Stimulated activated naive CD8-positive, alpha-beta T cell treated with anti-CD3 and anti-CD28 coated beads, Interleukin-15, amount 100 ng/mL, for 72 hours (primary cell): ENCODE measurements around the gene TBC1D22A.

Experiments used
- ATAC-seq: fragments of 150-1000 bp; cut with Tn5 transposase; 2 replicates; pipeline ENCODE4 v1.10.0; 2021; ENCODE audit warnings: mild to moderate bottlenecking, moderate library complexity
- DNase-seq, 2 donors: peaks; one replicate each; pipeline ENCODE4 v3.0.0; 2021 to 2022
- H3K27ac Mint-ChIP-seq, 2 donors: one replicate each; pipeline ENCODE4 v1.8.0; 2022; ENCODE audit warnings: mild to moderate bottlenecking in 2 of 2, mixed read lengths in 2 of 2, moderate library complexity in 2 of 2
- H3K27me3 Mint-ChIP-seq: one replicate; pipeline ENCODE4 v1.8.0; 2022; ENCODE audit warnings: mixed read lengths
- H3K4me1 Mint-ChIP-seq: one replicate; pipeline ENCODE4 v1.8.0; 2022; ENCODE audit warnings: mild to moderate bottlenecking, mixed read lengths
- H3K4me3 Mint-ChIP-seq, 2 donors: one replicate each; pipeline ENCODE4 v1.8.0; 2022; ENCODE audit warnings: mild to moderate bottlenecking in 2 of 2, mixed read lengths in 2 of 2, moderate library complexity in 1 of 2
- H3K9me3 Mint-ChIP-seq, 2 donors: one replicate each; pipeline ENCODE4 v1.8.0; 2022; ENCODE audit warnings: mixed read lengths in 2 of 2

The TBC1D22A gene

DNA sequence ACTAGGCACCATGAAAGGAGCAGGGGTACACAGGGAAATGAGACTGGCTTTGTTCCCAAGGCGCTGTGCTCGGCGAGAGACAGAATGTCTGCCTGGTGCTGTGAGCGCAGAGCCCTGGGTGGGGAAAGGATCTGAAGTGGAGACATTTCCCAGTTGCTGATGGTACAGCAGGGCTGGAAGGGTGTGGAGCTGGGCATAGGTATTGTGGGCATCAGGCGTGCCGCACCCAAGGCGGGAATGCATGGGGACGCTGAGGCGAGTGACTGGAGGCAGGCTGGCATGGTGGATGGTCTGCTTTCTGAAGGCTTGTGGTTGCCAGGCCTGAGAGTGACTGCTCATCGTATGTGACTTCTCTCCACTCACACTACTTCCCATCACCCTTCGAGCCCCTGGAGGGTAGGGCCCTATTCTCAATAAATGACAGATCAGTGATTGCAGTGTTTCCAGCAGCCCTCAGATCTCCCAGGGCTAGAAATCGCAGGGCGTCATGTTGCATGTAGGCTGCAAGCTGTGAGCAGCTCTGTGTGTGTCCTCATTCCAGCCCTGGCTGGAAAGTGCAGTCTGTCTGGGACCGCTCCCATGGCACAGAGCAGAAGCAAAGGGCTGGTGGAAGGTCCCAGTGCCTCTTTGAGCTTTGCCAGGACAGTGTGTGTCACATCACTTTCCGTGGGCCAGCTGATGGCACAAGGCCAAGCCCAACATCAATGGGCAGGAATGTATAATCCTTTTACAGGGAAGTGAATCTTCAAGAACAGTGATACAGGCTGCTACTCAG is 67.7 kb downstream of the TBC1D22A start:
- peaks cover 26% of the 10 kb centered on the region for H3K4me1 Mint-ChIP-seq
- DNase-seq (no peak), ATAC-seq (no peak)
- H3K9me3 Mint-ChIP-seq = peaks cover 6 to 16% of the 10 kb centered on the region in 2 donors
- H3K27me3 Mint-ChIP-seq = no peaks in the 10 kb centered on the region
- H3K27ac Mint-ChIP-seq = no peak overlapping the region
- no peak overlapping the region for H3K4me3 Mint-ChIP-seq

DNA sequence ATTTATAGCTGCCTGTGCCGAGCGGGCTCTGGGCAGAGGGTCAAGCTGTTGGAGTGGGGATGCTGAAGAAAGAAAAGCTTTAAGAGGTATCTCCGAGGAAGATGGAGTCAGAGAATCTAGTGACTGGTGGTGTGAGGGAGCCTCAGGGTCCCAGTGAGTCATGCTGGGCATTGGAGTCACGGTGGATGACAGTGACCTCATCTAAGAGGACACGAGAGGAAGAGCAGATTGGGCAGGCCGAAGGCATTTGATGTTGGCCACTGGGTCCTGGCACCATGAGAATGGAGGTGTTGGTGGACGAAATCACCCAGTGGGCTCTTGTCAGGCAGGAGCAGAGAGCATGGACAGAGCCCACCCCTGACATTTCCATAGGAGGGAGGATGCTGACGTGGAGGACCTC is 68.4 kb downstream of the TBC1D22A start:
- H3K4me3 Mint-ChIP-seq = no peak overlapping the region
- H3K9me3 Mint-ChIP-seq = peaks cover 12 to 22% of the 10 kb centered on the region in 2 donors
- no peaks in the 10 kb centered on the region for H3K27me3 Mint-ChIP-seq
- ATAC-seq (no peak), DNase-seq (no peak)
- no peak overlapping the region for H3K27ac Mint-ChIP-seq
- peaks cover 26% of the 10 kb centered on the region for H3K4me1 Mint-ChIP-seq

DNA sequence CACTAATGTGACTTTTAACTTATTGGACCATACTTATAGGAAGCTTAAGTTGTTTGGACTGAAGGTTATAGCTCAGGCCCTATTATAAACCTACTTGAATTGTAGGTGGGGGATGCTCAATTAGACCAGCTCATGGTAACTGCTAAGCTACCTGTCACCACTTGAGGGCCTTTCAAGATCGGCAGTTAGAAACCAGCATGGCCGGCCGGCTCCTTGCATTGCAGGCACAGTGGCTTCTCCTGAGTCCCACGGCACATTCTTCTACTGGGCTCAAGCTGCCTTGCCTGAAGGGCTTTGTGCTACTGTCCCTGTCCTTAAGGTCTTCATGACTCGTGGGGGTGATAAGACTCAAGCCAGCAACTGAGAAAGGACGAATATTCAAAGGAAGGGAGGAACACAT is 70.8 kb downstream of the TBC1D22A start:
- Mint-ChIP-seq H3K4me3 (no peak overlapping the region), H3K27ac (no peak overlapping the region), H3K27me3 (no peaks in the 10 kb centered on the region), H3K4me1 (peaks cover 26% of the 10 kb centered on the region), H3K9me3 (peaks cover 25 to 29% of the 10 kb centered on the region in 2 donors)
- no peak for DNase-seq
- no peak for ATAC-seq

DNA sequence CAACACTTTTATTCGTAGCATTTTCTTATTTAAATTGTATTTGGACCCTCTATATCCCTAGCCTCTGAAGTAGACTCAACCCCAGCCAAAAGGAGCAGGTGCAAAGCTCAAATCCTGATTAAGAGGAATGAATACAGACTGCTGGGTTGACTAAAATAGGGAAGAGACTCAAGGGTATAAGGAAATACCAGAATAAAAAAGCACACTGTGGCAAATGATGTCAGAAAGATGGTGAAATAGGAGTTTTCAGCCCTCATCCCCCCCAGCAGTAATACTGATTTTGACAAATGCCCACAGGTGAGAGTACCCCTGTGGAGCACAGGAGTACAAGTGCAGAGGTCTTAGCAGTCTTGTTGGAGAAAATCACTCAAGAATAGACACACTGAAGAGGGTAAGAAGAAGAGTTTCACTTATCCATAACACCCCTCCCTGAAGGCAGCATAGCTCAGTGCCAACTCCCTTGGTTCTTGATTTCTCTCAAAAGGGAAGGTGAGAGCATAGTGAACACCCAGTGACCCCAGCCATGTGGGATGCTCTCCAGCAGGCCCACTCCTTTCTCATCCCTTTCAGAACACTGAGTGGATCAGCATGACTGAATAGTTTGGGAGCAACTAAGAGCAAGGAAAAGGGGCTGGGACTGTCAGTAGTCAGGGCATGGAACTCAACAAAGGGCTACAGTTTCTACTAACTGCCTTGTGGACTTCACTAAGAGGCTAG is 71.7 kb downstream of the TBC1D22A start:
- H3K9me3 Mint-ChIP-seq = peaks cover 25 to 29% of the 10 kb centered on the region in 2 donors
- H3K4me3 Mint-ChIP-seq = no peak overlapping the region
- H3K4me1 Mint-ChIP-seq = peaks cover 17% of the 10 kb centered on the region
- no peaks in the 10 kb centered on the region for H3K27me3 Mint-ChIP-seq
- DNase-seq (no peak), ATAC-seq (no peak)
- H3K27ac Mint-ChIP-seq = no peak overlapping the region

GRCh38 chr22:46835288-46835687 is 72.8 kb downstream of the TBC1D22A start:
- DNase-seq (no peak), ATAC-seq (no peak)
- H3K27me3 Mint-ChIP-seq = no peaks in the 10 kb centered on the region
- H3K27ac Mint-ChIP-seq = no peak overlapping the region
- H3K4me1 Mint-ChIP-seq = peaks cover 6% of the 10 kb centered on the region
- no peak overlapping the region for H3K4me3 Mint-ChIP-seq
- peaks cover 25 to 29% of the 10 kb centered on the region in 2 donors for H3K9me3 Mint-ChIP-seq

- Mint-ChIP-seq H3K9me3 (peaks cover 25 to 29% of the 10 kb centered on the region in 2 donors), H3K4me3 (no peak overlapping the region), H3K27ac (no peak overlapping the region), H3K27me3 (no peaks in the 10 kb centered on the region), H3K4me1 (peaks cover 5% of the 10 kb centered on the region)
- no peak for ATAC-seq
- DNase-seq = no peak
Measured at GRCh38 chr22:46835693-46836092, 73.2 kb downstream of the TBC1D22A start.

DNA sequence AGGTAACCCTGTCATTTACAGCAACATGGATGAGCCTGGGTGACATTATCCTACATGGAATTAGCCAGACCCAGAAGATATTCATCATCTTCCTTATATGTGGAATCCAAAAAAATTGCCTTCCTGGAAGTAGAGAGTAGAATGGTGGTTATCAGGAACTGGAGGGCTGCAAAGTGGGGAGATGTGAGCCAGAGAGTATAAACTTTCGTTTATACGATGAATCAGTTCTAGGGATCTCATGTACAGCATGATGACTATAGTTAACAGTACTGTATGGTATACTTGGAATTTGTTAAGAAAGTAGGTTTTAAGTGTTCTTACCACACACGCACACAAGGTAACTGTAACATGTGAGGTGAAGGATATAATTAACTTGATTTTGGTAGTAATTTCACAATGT is 79.1 kb downstream of the TBC1D22A start:
- Mint-ChIP-seq H3K27ac (no peak overlapping the region), H3K27me3 (no peaks in the 10 kb centered on the region)

GRCh38 chr22:46842606-46843005 is 80.2 kb downstream of the TBC1D22A start:
- ATAC-seq (no peak), DNase-seq (no peak)
- Mint-ChIP-seq H3K27me3 (no peaks in the 10 kb centered on the region), H3K27ac (peak overlapping the region in 1 of 2 donors; percentile 30), H3K4me3 (no peak overlapping the region), H3K4me1 (peaks cover 29% of the 10 kb centered on the region), H3K9me3 (peaks cover 0 to under 1% of the 10 kb centered on the region in 2 donors)

More for the DNA sequence above, 79.1 kb downstream of the TBC1D22A start:
- Mint-ChIP-seq H3K4me3 (no peak overlapping the region), H3K9me3 (peaks cover 2 to 8% of the 10 kb centered on the region in 2 donors), H3K4me1 (peaks cover 18% of the 10 kb centered on the region)
- no peak for ATAC-seq
- DNase-seq = no peak

DNA sequence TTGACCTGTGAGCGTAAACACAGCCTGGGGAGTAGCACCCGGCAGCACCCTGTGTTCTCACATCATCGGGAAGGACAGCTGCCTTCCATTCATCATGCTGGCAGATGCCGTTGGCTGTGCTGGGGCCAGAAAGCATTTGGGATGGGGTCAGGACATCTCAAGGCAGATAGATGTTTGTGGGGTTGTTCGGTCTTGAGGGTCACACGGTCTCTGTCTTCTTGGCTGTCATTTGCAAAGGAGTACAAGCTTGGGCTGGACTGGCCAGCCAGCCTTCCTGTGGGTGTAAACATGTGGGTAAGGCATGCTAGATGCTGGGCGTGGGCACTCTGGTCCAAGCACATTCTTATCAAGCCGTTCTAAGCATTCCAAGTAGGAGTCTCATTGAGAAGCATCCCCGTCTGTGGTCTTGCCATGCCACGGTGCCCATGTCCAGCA is 81.4 kb downstream of the TBC1D22A start:
- DNase-seq (no peak), ATAC-seq (no peak)
- Mint-ChIP-seq H3K4me3 (no peak overlapping the region), H3K27me3 (no peaks in the 10 kb centered on the region), H3K4me1 (peaks cover 30% of the 10 kb centered on the region), H3K27ac (no peak overlapping the region), H3K9me3 (no peaks in the 10 kb centered on the region)

DNA sequence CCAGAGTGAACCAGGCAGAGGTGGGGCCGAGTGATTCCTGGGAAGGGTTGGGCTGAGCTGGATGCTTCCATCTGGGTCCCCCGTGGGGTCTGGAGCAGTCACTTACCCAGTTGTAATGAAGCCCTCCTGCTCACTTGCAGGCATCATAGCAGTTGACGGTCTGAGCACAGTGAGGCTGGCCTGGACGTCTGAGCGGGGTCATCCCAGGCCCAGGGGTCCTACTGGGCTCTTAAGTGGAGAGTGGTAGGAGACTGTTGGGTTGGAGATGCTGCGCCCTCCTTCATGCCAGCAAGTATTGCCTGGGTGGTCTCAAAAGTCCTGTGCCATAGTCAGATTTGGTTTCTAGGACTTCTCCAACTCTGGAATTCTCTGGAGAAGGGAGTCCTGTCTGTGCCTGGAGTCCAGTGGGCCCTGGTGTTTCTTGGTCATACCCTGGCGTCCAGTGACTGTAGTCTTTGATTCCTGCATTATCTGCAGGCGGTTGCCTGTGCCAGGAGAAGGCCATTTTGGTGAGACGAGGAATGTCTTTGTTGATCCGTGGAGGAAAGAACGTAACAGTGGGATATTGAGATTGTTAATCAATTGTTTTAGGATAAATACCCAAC is 82.3 kb downstream of the TBC1D22A start:
- no peak for ATAC-seq
- Mint-ChIP-seq H3K4me3 (no peak overlapping the region), H3K4me1 (peaks cover 34% of the 10 kb centered on the region), H3K27me3 (no peaks in the 10 kb centered on the region), H3K9me3 (no peaks in the 10 kb centered on the region), H3K27ac (peak overlapping the region in 1 of 2 donors; percentile 37)
- no peak for DNase-seq

- no peaks in the 10 kb centered on the region for H3K27me3 Mint-ChIP-seq
- DNase-seq = no peak
- no peak overlapping the region for H3K27ac Mint-ChIP-seq
- no peak for ATAC-seq
- no peaks in the 10 kb centered on the region for H3K9me3 Mint-ChIP-seq
- peaks cover 39% of the 10 kb centered on the region for H3K4me1 Mint-ChIP-seq
- no peak overlapping the region for H3K4me3 Mint-ChIP-seq
Measured at GRCh38 chr22:46845296-46846149, 83.1 kb downstream of the TBC1D22A start.

GRCh38 chr22:46846150-46846831 is 83.8 kb downstream of the TBC1D22A start:
- DNase-seq (no peak), ATAC-seq (no peak)
- Mint-ChIP-seq H3K9me3 (no peaks in the 10 kb centered on the region), H3K4me3 (no peak overlapping the region), H3K4me1 (peaks cover 40% of the 10 kb centered on the region), H3K27ac (peak overlapping the region; percentile 35 to 42), H3K27me3 (no peaks in the 10 kb centered on the region)

GRCh38 chr22:46846832-46847355 is 84.4 kb downstream of the TBC1D22A start:
- Mint-ChIP-seq H3K27me3 (no peaks in the 10 kb centered on the region), H3K27ac (peak overlapping the region in 1 of 2 donors; percentile 42), H3K4me1 (peaks cover 46% of the 10 kb centered on the region), H3K9me3 (no peaks in the 10 kb centered on the region), H3K4me3 (no peak overlapping the region)
- ATAC-seq = no peak
- DNase-seq = no peak

GRCh38 chr22:46848197-46848596 is 85.7 kb downstream of the TBC1D22A start:
- H3K4me3 Mint-ChIP-seq = no peak overlapping the region
- no peaks in the 10 kb centered on the region for H3K9me3 Mint-ChIP-seq
- H3K27ac Mint-ChIP-seq = peak overlapping the region in 1 of 2 donors; percentile 35
- H3K4me1 Mint-ChIP-seq = peaks cover 54% of the 10 kb centered on the region
- H3K27me3 Mint-ChIP-seq = no peaks in the 10 kb centered on the region
- DNase-seq (no peak), ATAC-seq (no peak)
